ENCODE measurements around the gene NLN. TPM values are rescaled to one million over a fixed set of nuclear protein-coding genes. Genes with fewer than 3 reads are reported as not detected.

Gene NLN
- total RNA-seq, 2 experiments from 2014 or later: 1.4 to 2.5 TPM

DNA sequence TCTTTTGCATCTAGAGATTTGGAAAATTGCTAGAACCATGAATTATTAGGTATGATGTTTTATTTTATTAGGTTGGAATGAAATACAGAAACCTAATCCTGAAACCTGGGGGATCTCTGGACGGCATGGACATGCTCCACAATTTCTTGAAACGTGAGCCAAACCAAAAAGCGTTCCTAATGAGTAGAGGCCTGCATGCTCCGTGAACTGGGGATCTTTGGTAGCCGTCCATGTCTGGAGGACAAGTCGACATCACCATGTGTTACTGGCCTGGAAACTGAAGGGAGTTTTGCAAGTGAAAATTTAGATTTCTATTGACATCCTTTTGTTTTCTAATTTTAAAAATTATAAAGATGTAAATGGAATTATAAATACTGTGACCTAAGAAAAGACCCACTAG lies 100.7 kb downstream of the NLN start:
- ATAC-seq (ENCODE audit: poor library complexity) (no peak), DNase-seq (no peak)
- H3K27ac Mint-ChIP-seq: no peak overlapping the region
- CTCF ChIA-PET: no interaction called here
- H3K4me1 ChIP-seq (ENCODE audit: insufficient read depth, low read length): no peaks in the 10 kb centered on the region
- H3K4me1 Mint-ChIP-seq (ENCODE audit: low read depth): peaks cover 28% of the 10 kb centered on the region
- intact Hi-C loops (cut with DNase I, micrococcal nuclease): no loop called here
- no peaks in the 10 kb centered on the region for H3K36me3 ChIP-seq (ENCODE audit: insufficient read depth, low read length)
- H3K4me3 ChIP-seq (ENCODE audit: low read length): no peak overlapping the region
- no peak overlapping the region for H3K27ac ChIP-seq (ENCODE audit: low read depth in 1 of 2, low read length in 2 of 2)
- H3K36me3 Mint-ChIP-seq (ENCODE audit: low read depth): no peaks in the 10 kb centered on the region
- no peaks in the 10 kb centered on the region for H3K27me3 Mint-ChIP-seq
- H3K9me3 Mint-ChIP-seq: no peaks in the 10 kb centered on the region
- POLR2A ChIA-PET: no interaction called here
- no peaks in the 10 kb centered on the region for H3K27me3 ChIP-seq (ENCODE audit: control insufficient read depth in 1 of 2, insufficient read depth in 2 of 2, low read length in 2 of 2)
- H3K4me3 Mint-ChIP-seq: no peak overlapping the region
- TF ChIP-seq, protein P1, sequence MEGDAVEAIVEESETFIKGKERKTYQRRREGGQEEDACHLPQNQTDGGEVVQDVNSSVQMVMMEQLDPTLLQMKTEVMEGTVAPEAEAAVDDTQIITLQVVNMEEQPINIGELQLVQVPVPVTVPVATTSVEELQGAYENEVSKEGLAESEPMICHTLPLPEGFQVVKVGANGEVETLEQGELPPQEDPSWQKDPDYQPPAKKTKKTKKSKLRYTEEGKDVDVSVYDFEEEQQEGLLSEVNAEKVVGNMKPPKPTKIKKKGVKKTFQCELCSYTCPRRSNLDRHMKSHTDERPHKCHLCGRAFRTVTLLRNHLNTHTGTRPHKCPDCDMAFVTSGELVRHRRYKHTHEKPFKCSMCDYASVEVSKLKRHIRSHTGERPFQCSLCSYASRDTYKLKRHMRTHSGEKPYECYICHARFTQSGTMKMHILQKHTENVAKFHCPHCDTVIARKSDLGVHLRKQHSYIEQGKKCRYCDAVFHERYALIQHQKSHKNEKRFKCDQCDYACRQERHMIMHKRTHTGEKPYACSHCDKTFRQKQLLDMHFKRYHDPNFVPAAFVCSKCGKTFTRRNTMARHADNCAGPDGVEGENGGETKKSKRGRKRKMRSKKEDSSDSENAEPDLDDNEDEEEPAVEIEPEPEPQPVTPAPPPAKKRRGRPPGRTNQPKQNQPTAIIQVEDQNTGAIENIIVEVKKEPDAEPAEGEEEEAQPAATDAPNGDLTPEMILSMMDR (IDR thresholded peaks at IDR 0.05): no peak
- H3K9me3 ChIP-seq (ENCODE audit: control insufficient read depth in 1 of 2, insufficient read depth in 1 of 2, low read length in 2 of 2): no peaks in the 10 kb centered on the region

DNA sequence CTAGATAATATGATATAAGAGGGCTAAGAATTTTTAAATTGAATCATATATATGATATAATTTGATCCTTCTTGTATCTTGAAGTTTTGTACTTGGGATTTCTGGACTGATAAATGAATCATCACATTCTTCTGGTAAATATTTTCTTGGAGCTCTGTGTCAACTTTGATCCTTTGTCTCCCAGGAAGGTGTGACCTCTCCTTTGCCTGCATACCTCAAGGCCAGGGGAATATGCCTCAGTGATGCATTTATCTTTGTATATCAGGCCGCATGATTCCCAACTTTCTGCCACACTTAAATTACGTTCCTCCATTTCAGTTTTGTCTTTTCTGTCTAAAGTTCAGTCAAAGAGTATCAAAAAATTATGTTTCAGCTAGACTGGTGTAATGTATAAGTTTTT lies 101.2 kb downstream of the NLN start:
- Histone ChIP-seq H3K36me3 (ENCODE audit: insufficient read depth, low read length) (no peaks in the 10 kb centered on the region), H3K27me3 (ENCODE audit: control insufficient read depth in 1 of 2, insufficient read depth in 2 of 2, low read length in 2 of 2) (no peaks in the 10 kb centered on the region), H3K9me3 (ENCODE audit: control insufficient read depth in 1 of 2, insufficient read depth in 1 of 2, low read length in 2 of 2) (no peaks in the 10 kb centered on the region), H3K27ac (ENCODE audit: low read depth in 1 of 2, low read length in 2 of 2) (no peak overlapping the region), H3K4me3 (ENCODE audit: low read length) (no peak overlapping the region), H3K4me1 (ENCODE audit: insufficient read depth, low read length) (no peaks in the 10 kb centered on the region)
- Mint-ChIP-seq H3K4me3 (no peak overlapping the region), H3K27ac (no peak overlapping the region), H3K27me3 (no peaks in the 10 kb centered on the region), H3K9me3 (no peaks in the 10 kb centered on the region), H3K4me1 (ENCODE audit: low read depth) (peaks cover 28% of the 10 kb centered on the region), H3K36me3 (ENCODE audit: low read depth) (no peaks in the 10 kb centered on the region)
- POLR2A ChIA-PET: no interaction called here
- no peak for DNase-seq
- ATAC-seq (ENCODE audit: poor library complexity): no peak
- intact Hi-C loops (cut with DNase I, micrococcal nuclease): no loop called here
- TF ChIP-seq, protein P1 (IDR thresholded peaks at IDR 0.05): no peak
- CTCF ChIA-PET: no interaction called here

DNA sequence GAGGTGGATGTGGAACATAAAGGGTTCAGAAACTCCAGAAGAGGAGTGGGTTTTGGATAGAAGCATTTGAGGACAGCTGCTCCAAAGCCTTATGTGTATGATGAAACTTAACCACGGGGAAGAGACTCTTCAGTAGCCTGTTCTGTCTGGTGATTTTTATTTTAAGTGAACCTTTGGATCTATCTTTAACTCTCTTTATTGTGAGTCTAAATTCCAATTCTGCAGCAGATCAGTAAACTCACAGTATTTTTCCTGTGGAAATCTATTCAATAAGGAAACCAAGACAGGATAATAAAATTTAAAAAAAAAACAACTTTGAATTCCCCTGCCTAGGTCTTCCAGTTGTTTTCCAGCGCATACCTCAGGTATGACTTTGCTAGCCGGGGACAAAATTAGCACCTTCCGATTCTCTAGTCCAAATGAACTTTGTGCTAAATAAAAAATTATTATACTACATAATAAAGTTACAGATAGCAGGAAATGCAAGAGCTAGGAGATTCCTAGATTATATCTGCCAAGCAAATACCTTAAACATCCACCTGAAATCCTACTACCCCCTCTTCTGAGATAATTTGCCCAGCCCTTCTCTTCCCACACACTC lies 101.9 kb downstream of the NLN start:
- TF ChIP-seq, protein P1 (IDR thresholded peaks at IDR 0.05): no peak
- CTCF ChIA-PET: no interaction called here
- intact Hi-C loops (cut with DNase I, micrococcal nuclease): no loop called here
- Mint-ChIP-seq H3K27ac (no peak overlapping the region), H3K27me3 (no peaks in the 10 kb centered on the region), H3K9me3 (no peaks in the 10 kb centered on the region), H3K4me1 (ENCODE audit: low read depth) (peaks cover 26% of the 10 kb centered on the region), H3K36me3 (ENCODE audit: low read depth) (no peaks in the 10 kb centered on the region), H3K4me3 (no peak overlapping the region)
- Histone ChIP-seq H3K4me1 (ENCODE audit: insufficient read depth, low read length) (no peaks in the 10 kb centered on the region), H3K27me3 (ENCODE audit: control insufficient read depth in 1 of 2, insufficient read depth in 2 of 2, low read length in 2 of 2) (no peaks in the 10 kb centered on the region), H3K27ac (ENCODE audit: low read depth in 1 of 2, low read length in 2 of 2) (no peak overlapping the region), H3K36me3 (ENCODE audit: insufficient read depth, low read length) (no peaks in the 10 kb centered on the region), H3K4me3 (ENCODE audit: low read length) (no peak overlapping the region), H3K9me3 (ENCODE audit: control insufficient read depth in 1 of 2, insufficient read depth in 1 of 2, low read length in 2 of 2) (no peaks in the 10 kb centered on the region)
- ATAC-seq (ENCODE audit: poor library complexity): no peak
- POLR2A ChIA-PET: no interaction called here
- no peak for DNase-seq

Measured in CD4-positive, alpha-beta T cell (primary cell).